ENCODE results near the gene NSG2. TPM values are rescaled to one million over a fixed set of nuclear protein-coding genes. Genes with fewer than 3 reads are reported as not detected.
A peak's percentile ranks its signal among the peaks of the same experiment; 100 is the strongest.

NSG2 gene
- total RNA-seq (2021): not detected in 2 replicates
- long read RNA-seq: 0 reads

GRCh38 chr5:174045470-174046025 is at the start of gene NSG2:
TSS of gene NSG2 (plus strand) at chr5:174045706. CDS start at chr5:174046756, 1,050 bp downstream.
- H3K9ac ChIP-seq (ENCODE audit: extremely low read depth, insufficient read length, low read length): no peak within 1 kb of the TSS
- no peak within 1 kb of the TSS for H2BK120ac ChIP-seq (ENCODE audit: low read depth, low read length, poor library complexity, severe bottlenecking)
- DNase-seq: peak; percentile 95
- Mint-ChIP-seq H3K27me3 (ENCODE audit: low read depth) (peaks cover 18% of the 10 kb centered on the region), H3K4me1 (peaks cover 0 to 13% of the 10 kb centered on the region in 2 experiments; a peak in 3 of 4 replicates), H3K4me3 (no peak within 1 kb of the TSS), H3K36me3 (ENCODE audit: insufficient read depth in 1 of 3, low read depth in 3 of 3) (no peaks in the 10 kb centered on the region), H3K27ac (no peak within 1 kb of the TSS), H3K9me3 (peaks cover 0 to 2% of the 10 kb centered on the region in 2 experiments; a peak in 1 of 5 replicates)
- no peak within 1 kb of the TSS for H3K14ac ChIP-seq (ENCODE audit: insufficient read depth, low read length)
- H3K23ac ChIP-seq (ENCODE audit: insufficient read length, low read depth, low read length): no peak within 1 kb of the TSS
- H3K4ac ChIP-seq (ENCODE audit: low read depth, low read length): no peak within 1 kb of the TSS
- no peak within 1 kb of the TSS for H2AFZ ChIP-seq (ENCODE audit: low read length)
- no peak within 1 kb of the TSS for H4K5ac ChIP-seq (ENCODE audit: insufficient read length, low read depth, low read length)
- no peaks in the 10 kb centered on the region for H3K79me2 ChIP-seq (ENCODE audit: insufficient read depth, low read length)
- no peak within 1 kb of the TSS for H3K18ac ChIP-seq (ENCODE audit: insufficient read length, low read depth, low read length)
- no peaks in the 10 kb centered on the region for H3K23me2 ChIP-seq (ENCODE audit: insufficient read length, low read depth, low read length, poor library complexity, severe bottlenecking)
- no CpG with 5 or more reads among the region's 17 CpGs for WGBS (ENCODE audit: extremely low coverage, insufficient read length, low lambda C conversion rate)
- H3K27ac ChIP-seq (ENCODE audit: insufficient read length, low read depth, low read length): no peak within 1 kb of the TSS
- H3T11ph ChIP-seq (ENCODE audit: low read length): no peak within 1 kb of the TSS
- no peak within 1 kb of the TSS for H2BK15ac ChIP-seq (ENCODE audit: low read depth, low read length)
- H3K27me3 ChIP-seq (ENCODE audit: insufficient read depth, low read length): no peaks in the 10 kb centered on the region
- H4K91ac ChIP-seq (ENCODE audit: insufficient read length, low read depth, low read length): no peak within 1 kb of the TSS
- no peaks in the 10 kb centered on the region for H3K4me1 ChIP-seq (ENCODE audit: insufficient read depth, low read length)
- no peak within 1 kb of the TSS for H2BK20ac ChIP-seq (ENCODE audit: low read depth, low read length, poor library complexity, severe bottlenecking)
- no peaks in the 10 kb centered on the region for H4K20me1 ChIP-seq (ENCODE audit: control insufficient read depth, insufficient read depth, insufficient read length)
- H2BK12ac ChIP-seq (ENCODE audit: insufficient read length, low read depth, low read length): no peak within 1 kb of the TSS
- H3K9me3 ChIP-seq (ENCODE audit: control insufficient read depth, low read depth, low read length): no peaks in the 10 kb centered on the region
- no peak within 1 kb of the TSS for H3K56ac ChIP-seq (ENCODE audit: insufficient read length, low read depth, low read length)
- H3K79me1 ChIP-seq (ENCODE audit: insufficient read depth, low read depth, low read length, poor library complexity, severe bottlenecking): no peaks in the 10 kb centered on the region
- no peak within 1 kb of the TSS for H3K4me2 ChIP-seq (ENCODE audit: insufficient read depth, insufficient read length, low read length)
- no peak within 1 kb of the TSS for H2AK5ac ChIP-seq (ENCODE audit: insufficient read length, low read length)
- no peak within 1 kb of the TSS for H4K8ac ChIP-seq (replicated peaks; ENCODE audit: insufficient read length, low read depth, low read length)
- TF ChIP-seq CTCF (conservative IDR thresholded peaks at IDR 0.05): peak; percentile 82
- no peak within 1 kb of the TSS for H2BK5ac ChIP-seq (ENCODE audit: insufficient read length, low read length)
